ENCODE measurements around the gene RABL6.
"Not testable (repeated sequence)": the region's sequence is repeated elsewhere in the genome, so short reads cannot be mapped to it uniquely, and the experiment has no call there.

The RABL6 gene

GRCh38 chr9:136858844-136859757 lies 51.4 kb downstream of the RABL6 start:
- no peak for DNase-seq

GRCh38 chr9:136860529-136860928 lies 52.8 kb downstream of the RABL6 start:
- DNase-seq = no peak

- no peak for DNase-seq
Observed at GRCh38 chr9:136860933-136861873, 53.5 kb downstream of the RABL6 start.

GRCh38 chr9:136861874-136862457 lies 54.2 kb downstream of the RABL6 start:
- DNase-seq = no peak

- no peak for DNase-seq
Observed at GRCh38 chr9:136862849-136863622, 55.3 kb downstream of the RABL6 start.

GRCh38 chr9:136863623-136864273 lies 56.0 kb downstream of the RABL6 start:
- DNase-seq = no peak

GRCh38 chr9:136865041-136865767 lies 57.5 kb downstream of the RABL6 start:
- no peak for DNase-seq

GRCh38 chr9:136865768-136866103 lies 58.0 kb downstream of the RABL6 start:
- DNase-seq = no peak

GRCh38 chr9:136866898-136867421 lies 59.2 kb downstream of the RABL6 start:
- DNase-seq = not testable (repeated sequence)

GRCh38 chr9:136867480-136867879 lies 59.7 kb downstream of the RABL6 start:
- DNase-seq = no peak

GRCh38 chr9:136867917-136868316 lies 60.2 kb downstream of the RABL6 start:
- DNase-seq = no peak

GRCh38 chr9:136868644-136869043 lies 60.9 kb downstream of the RABL6 start:
- DNase-seq = no peak

- not testable (repeated sequence) for DNase-seq
Observed at GRCh38 chr9:136869611-136870010, 61.9 kb downstream of the RABL6 start.

GRCh38 chr9:136875155-136875554 lies 67.4 kb downstream of the RABL6 start:
- no peak for DNase-seq

GRCh38 chr9:136876476-136876875 lies 68.7 kb downstream of the RABL6 start:
- no peak for DNase-seq

- no peak for DNase-seq
Observed at GRCh38 chr9:136880651-136881050, 72.9 kb downstream of the RABL6 start.

- DNase-seq = peak; percentile 34 to 64
Observed at GRCh38 chr9:136881691-136882108, 74.0 kb downstream of the RABL6 start.

- peak; percentile 62 to 86 for DNase-seq
Observed at GRCh38 chr9:136882109-136882946, 74.6 kb downstream of the RABL6 start.

GRCh38 chr9:136882947-136883283 lies 75.2 kb downstream of the RABL6 start:
- DNase-seq = not testable (repeated sequence)

- DNase-seq = not testable (repeated sequence)
Observed at GRCh38 chr9:136883670-136884069, 75.9 kb downstream of the RABL6 start.

All from inflammatory macrophage (primary cell).